IMR-90 (cell line): Measurements from ENCODE around the gene ZNF423. TPM values are rescaled to one million over a fixed set of nuclear protein-coding genes. Genes with fewer than 3 reads are reported as not detected.

Source experiments
- ATAC-seq: fragments of 200-7000 bp; cut with Tn5 transposase; 2 replicates; pipeline ENCODE4 v1.9.1; 2020; ENCODE audit warnings: low read depth, mild to moderate bottlenecking, moderate library complexity
- BruUV-seq: library from RNA; stranded (reverse); fragments of 400-500 nt; replicated peaks from 2 replicates; lab custom pipeline; 2021; lab: Mats Ljungman, UMichigan
- CTCF ChIA-PET: fragments of 300-600 bp; formaldehyde crosslinking; extraction: SDS; loops from one replicate; lab custom pipeline; 2021; ENCODE audit warnings: antibody characterized with exemption; lab: Yijun Ruan, JAX
- POLR2A ChIA-PET: fragments of 300-600 bp; sonication (Branson Sonifier 250); formaldehyde crosslinking; loops from one replicate; lab custom pipeline; 2022; ENCODE audit warnings: antibody characterized with exemption; ENCODE audit not compliant: unreplicated experiment; lab: Charles Lee
- DNase-seq: peaks from one replicate; pipeline ENCODE4 v3.0.0; 2013
- H2AFZ ChIP-seq: replicated peaks from 2 replicates; pipeline ENCODE3; 2013; ENCODE audit warnings: low read length, mild to moderate bottlenecking; ENCODE audit not compliant: poor library complexity
- H2AK5ac ChIP-seq: 2 replicates; pipeline ENCODE4 v1.6.1; 2013; ENCODE audit warnings: low read depth, low read length, inconsistent platforms
- H2AK9ac ChIP-seq: replicated peaks from 2 replicates; pipeline ENCODE3; 2013; ENCODE audit warnings: mild to moderate bottlenecking, low read depth, low read length, moderate library complexity; ENCODE audit not compliant: poor library complexity
- H2BK120ac ChIP-seq: 2 replicates; pipeline ENCODE4 v1.6.1; 2013; ENCODE audit warnings: low read depth, low read length, inconsistent platforms
- H2BK15ac ChIP-seq: 3 replicates; pipeline ENCODE4 v1.6.1; 2013; ENCODE audit warnings: low read depth, low read length, inconsistent platforms
- H2BK20ac ChIP-seq: 2 replicates; pipeline ENCODE4 v1.6.1; 2013; ENCODE audit warnings: low read depth, mild to moderate bottlenecking, inconsistent platforms, low read length, moderate library complexity
- H2BK5ac ChIP-seq: 2 replicates; pipeline ENCODE4 v1.6.1; 2013; ENCODE audit warnings: mild to moderate bottlenecking, low read depth, low read length, inconsistent platforms; ENCODE audit not compliant: poor library complexity, severe bottlenecking
- H3K14ac ChIP-seq: replicated peaks from 2 replicates; pipeline ENCODE4 v1.6.1; 2013; ENCODE audit warnings: low read depth, low read length, inconsistent platforms
- H3K18ac ChIP-seq: 2 replicates; pipeline ENCODE4 v1.6.1; 2013; ENCODE audit warnings: low read depth, low read length, control low read depth
- H3K23ac ChIP-seq: 2 replicates; pipeline ENCODE4 v1.6.1; 2013; ENCODE audit warnings: low read depth, low read length, inconsistent platforms
- H3K27ac ChIP-seq: 2 replicates; pipeline ENCODE4 v1.5.1; 2013; ENCODE audit warnings: mild to moderate bottlenecking, control low read depth, low read length; ENCODE audit not compliant: insufficient read depth
- H3K27me3 ChIP-seq: 2 replicates; pipeline ENCODE4 v1.6.1; 2013; ENCODE audit warnings: low read length; ENCODE audit not compliant: control insufficient read depth, insufficient read depth
- H3K36me3 ChIP-seq: 2 replicates; pipeline ENCODE4 v1.6.1; 2013; ENCODE audit warnings: low read length, mixed read lengths; ENCODE audit not compliant: control insufficient read depth, insufficient read depth
- H3K4ac ChIP-seq: 2 replicates; pipeline ENCODE4 v1.6.1; 2013; ENCODE audit warnings: low read depth, low read length, inconsistent platforms
- H3K4me1 ChIP-seq: 2 replicates; pipeline ENCODE4 v1.6.1; 2013; ENCODE audit warnings: low read length, mixed read lengths; ENCODE audit not compliant: control insufficient read depth, insufficient read depth
- H3K4me2 ChIP-seq: 2 replicates; pipeline ENCODE4 v1.6.1; 2013; ENCODE audit warnings: low read depth, mild to moderate bottlenecking, control low read depth, low read length, moderate library complexity
- H3K4me3 ChIP-seq: 2 replicates; pipeline ENCODE4 v1.5.1; 2013; ENCODE audit warnings: low read depth, mild to moderate bottlenecking, control low read depth, low read length, moderate library complexity; ENCODE audit not compliant: insufficient read depth
- H3K56ac ChIP-seq: 2 replicates; pipeline ENCODE4 v1.6.1; 2013; ENCODE audit warnings: low read length, inconsistent platforms; ENCODE audit not compliant: insufficient read depth; ENCODE audit errors: extremely low read depth
- H3K79me1 ChIP-seq, 2 experiments: 2 replicates each; pipeline ENCODE4 v1.6.1; 2013; ENCODE audit warnings: low read length in 2 of 2, inconsistent platforms in 1 of 2, low read depth in 1 of 2
- H3K9ac ChIP-seq: 2 replicates; pipeline ENCODE4 v1.6.1; 2013; ENCODE audit warnings: low read depth, low read length, control low read depth
- H3K9me1 ChIP-seq: 2 replicates; pipeline ENCODE4 v1.6.1; 2013; ENCODE audit warnings: low read length, inconsistent platforms; ENCODE audit not compliant: insufficient read depth
- H3K9me3 ChIP-seq: 2 replicates; pipeline ENCODE4 v1.6.1; 2013; ENCODE audit warnings: low read length; ENCODE audit not compliant: control insufficient read depth, insufficient read depth
- H4K20me1 ChIP-seq: 2 replicates; pipeline ENCODE4 v1.6.1; 2013; ENCODE audit warnings: low read length, inconsistent platforms; ENCODE audit not compliant: insufficient read depth
- H4K5ac ChIP-seq: 2 replicates; pipeline ENCODE4 v1.6.1; 2013; ENCODE audit warnings: mild to moderate bottlenecking, low read depth, low read length, control low read depth
- H4K8ac ChIP-seq, 2 experiments: 2 replicates each; pipeline ENCODE4 v1.6.1; 2013; ENCODE audit warnings: low read depth in 2 of 2, low read length in 2 of 2, control low read depth in 1 of 2, inconsistent platforms in 1 of 2
- H4K91ac ChIP-seq: 2 replicates; pipeline ENCODE4 v1.6.1; 2013; ENCODE audit warnings: low read depth, low read length, inconsistent platforms; ENCODE audit not compliant: insufficient read depth
- CHD1 ChIP-seq: IDR thresholded peaks from 2 replicates; pipeline ENCODE4 v1.6.1; 2012; ENCODE audit warnings: low read depth, low read length, improper control_type of control experiment
- ELK1 ChIP-seq: fragments of 150-350 bp; IDR thresholded peaks from 2 replicates; pipeline ENCODE4 v1.6.1; 2016; ENCODE audit warnings: low read depth, mild to moderate bottlenecking, low read length, moderate library complexity, borderline replicate concordance
- MXI1 ChIP-seq: IDR thresholded peaks from 2 replicates; pipeline ENCODE4 v1.6.1; 2012; ENCODE audit warnings: low read depth, mild to moderate bottlenecking, low read length, moderate library complexity, borderline replicate concordance
- RFX5 ChIP-seq: IDR thresholded peaks from 2 replicates; pipeline ENCODE4 v1.8.0; 2012; ENCODE audit warnings: low read depth, mild to moderate bottlenecking, low read length, moderate library complexity
- WGBS, 2 experiments: methylation state at CpG; one replicate each; pipeline versions ENCODE4 v1.1.5 to v1.1.7; 2013; ENCODE audit warnings: missing lambda C conversion rate in 2 of 2; ENCODE audit not compliant: insufficient read length in 1 of 2; ENCODE audit errors: extremely low coverage in 2 of 2; 5-methylcytosine and 5-hydroxymethylcytosine counted together
- dilution Hi-C: fragments of 300-500 bp; cut with HindIII; formaldehyde crosslinking; loops from one replicate; pipeline ENCODE4 v1.14.3; 2018; ENCODE audit warnings: low sequenced_read_pairs; ENCODE audit not compliant: unreplicated experiment
- in situ Hi-C: fragments of 300-500 bp; cut with MboI; formaldehyde crosslinking; loops from 3 replicates; pipeline ENCODE4 v1.14.3; 2019; ENCODE audit warnings: low sequenced_read_pairs, inconsistent platforms, mixed read lengths
- intact Hi-C: fragments of 100-400 bp; cut with micrococcal nuclease; formaldehyde crosslinking; loops from 2 replicates; pipeline ENCODE4 v1.10.0; 2022
- polyA plus RNA-seq, 3 experiments: library from polyadenylated mRNA; depleted of rRNA; stranded (reverse); fragments of >200 nt; gene quantifications; 2 replicates each; pipeline ENCODE4 v1.2.3, GENCODE V29; 2012; ENCODE audit warnings: low replicate concordance in 1 of 3
- total RNA-seq: library from RNA; depleted of rRNA; stranded (reverse); fragments of >200 nt; gene quantifications from 2 replicates; pipeline ENCODE4 v1.2.3, GENCODE V29; 2012
- TF ChIP-seq, protein P1 (sequence below): fragments of 150-350 bp; IDR thresholded peaks from 2 replicates; pipeline ENCODE4 v1.6.1; 2017; ENCODE audit warnings: mild to moderate bottlenecking, antibody characterized with exemption, low read length, low read depth

The ZNF423 gene
- total and polyA plus RNA-seq, 2 of the 4 experiments (the other 2 are of a cell fraction), result under 0.01 to 0.10 TPM

- intact Hi-C loops, result no loop called here
- CTCF ChIA-PET, result no interaction called here
These were observed 45.8 kb upstream of the ZNF423 start for GRCh38 chr16:49901711-49902110.

More at GRCh38 chr16:49901711-49902110, 45.8 kb upstream of the ZNF423 start:
- Histone ChIP-seq H3K4ac (no peak overlapping the region), H3K56ac (no peak overlapping the region), H3K23ac (no peak overlapping the region), H3K4me3 (no peak overlapping the region), H3K27ac (no peak overlapping the region), H2AK5ac (no peak overlapping the region), H4K20me1 (no peaks in the 10 kb centered on the region), H2BK15ac (no peak overlapping the region), H3K9me3 (no peaks in the 10 kb centered on the region), H2BK20ac (no peak overlapping the region), H4K5ac (no peak overlapping the region), H2BK120ac (no peak overlapping the region), H2BK5ac (no peak overlapping the region), H3K27me3 (peaks cover 2% of the 10 kb centered on the region; the same call in 1 of the 2 replicates), H4K91ac (no peak overlapping the region), H4K8ac (no peak overlapping the region), H3K9ac (no peak overlapping the region), H3K14ac (no peak overlapping the region), H3K79me1 (no peaks in the 10 kb centered on the region), H3K9me1 (no peaks in the 10 kb centered on the region), H2AFZ (no peak overlapping the region), H3K4me2 (no peak overlapping the region), H3K36me3 (no peaks in the 10 kb centered on the region), H2AK9ac (no peak overlapping the region), H3K18ac (no peak overlapping the region), H3K4me1 (no peaks in the 10 kb centered on the region)
- POLR2A ChIA-PET, result no interaction called here
- ATAC-seq (no peak), DNase-seq (no peak)
- in situ Hi-C loops (no loop called here), dilution Hi-C loops (no loop called here)
- BruUV-seq, result no TSS peak
- TF ChIP-seq, protein P1, sequence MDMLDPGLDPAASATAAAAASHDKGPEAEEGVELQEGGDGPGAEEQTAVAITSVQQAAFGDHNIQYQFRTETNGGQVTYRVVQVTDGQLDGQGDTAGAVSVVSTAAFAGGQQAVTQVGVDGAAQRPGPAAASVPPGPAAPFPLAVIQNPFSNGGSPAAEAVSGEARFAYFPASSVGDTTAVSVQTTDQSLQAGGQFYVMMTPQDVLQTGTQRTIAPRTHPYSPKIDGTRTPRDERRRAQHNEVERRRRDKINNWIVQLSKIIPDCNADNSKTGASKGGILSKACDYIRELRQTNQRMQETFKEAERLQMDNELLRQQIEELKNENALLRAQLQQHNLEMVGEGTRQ, result no peak
- no peak for TF ChIP-seq RFX5
- TF ChIP-seq MXI1, result no peak
- TF ChIP-seq CHD1, result no peak
- TF ChIP-seq ELK1, result no peak
- WGBS, 2 experiments, result 88% methylated on average over 3 of the region's 9 CpGs; no CpG with 5 or more reads in 1 of the 2 experiments
